HG03558 (cell line): ENCODE measurements around the gene EEF1B2.
"Not testable (repeated sequence)": the region's sequence is repeated elsewhere in the genome, so short reads cannot be mapped to it uniquely, and the experiment has no call there.

ENCODE experiments used
- ATAC-seq: cut with Tn5 transposase; IDR thresholded peaks from one replicate; pipeline ENCODE4 v1.9.1; 2021; ENCODE audit warnings: moderate number of reproducible peaks; ENCODE audit not compliant: unreplicated experiment; ENCODE audit errors: extremely low read depth

The EEF1B2 gene

GRCh38 chr2:206163251-206163880 is 3.7 kb downstream of the EEF1B2 start:
- ATAC-seq = no peak

GRCh38 chr2:206164261-206164862 is 4.7 kb downstream of the EEF1B2 start:
- ATAC-seq = no peak

- ATAC-seq = not testable (repeated sequence)
These were observed 8.5 kb downstream of the EEF1B2 start for GRCh38 chr2:206168230-206168629.

GRCh38 chr2:206171624-206172397 is 12.1 kb downstream of the EEF1B2 start:
- ATAC-seq = not testable (repeated sequence)

DNA sequence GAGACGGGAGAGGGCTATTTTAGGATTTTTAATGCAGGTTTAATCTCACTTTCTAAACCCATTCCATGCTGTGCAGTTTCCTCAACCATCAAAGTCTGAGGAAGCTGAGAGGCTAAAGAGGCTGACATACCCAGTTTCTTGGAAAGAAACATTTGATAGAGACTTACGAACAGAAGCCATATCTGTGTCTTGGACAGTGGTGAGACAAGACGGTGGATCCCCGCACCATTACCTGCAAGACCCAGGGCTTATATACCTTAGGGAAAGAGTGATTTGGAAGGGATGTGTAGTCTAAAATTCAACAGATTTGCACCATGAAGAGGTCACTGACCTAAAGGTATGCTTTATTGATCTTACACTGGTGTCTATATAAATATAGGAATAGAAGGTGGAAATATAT is 13.5 kb downstream of the EEF1B2 start:
- no peak for ATAC-seq

GRCh38 chr2:206176121-206176520 is 16.4 kb downstream of the EEF1B2 start:
- no peak for ATAC-seq

DNA sequence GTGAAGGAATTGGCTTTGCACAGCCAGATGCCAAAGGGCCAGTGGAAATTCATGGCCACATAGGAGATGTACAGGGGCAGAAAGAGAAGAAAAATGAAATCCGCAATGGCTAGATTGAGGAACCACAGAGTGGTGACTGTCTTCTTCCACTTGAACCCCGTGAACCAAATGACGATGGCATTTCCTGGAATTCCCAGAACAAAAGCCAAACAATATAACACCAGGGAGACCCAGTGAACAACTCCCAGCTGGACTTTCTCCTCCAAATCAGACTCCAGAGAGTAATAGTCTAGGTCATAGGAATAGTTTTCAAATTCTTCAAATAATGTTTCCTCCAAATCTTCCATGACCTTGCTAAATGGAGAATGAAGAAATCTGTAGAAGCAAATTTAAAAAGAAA is 17.2 kb downstream of the EEF1B2 start:
- ATAC-seq = no peak

- ATAC-seq = not testable (repeated sequence)
These were observed 21.8 kb downstream of the EEF1B2 start for GRCh38 chr2:206181526-206181925.

- ATAC-seq = no peak
These were observed 30.0 kb downstream of the EEF1B2 start for GRCh38 chr2:206189691-206190090.

DNA sequence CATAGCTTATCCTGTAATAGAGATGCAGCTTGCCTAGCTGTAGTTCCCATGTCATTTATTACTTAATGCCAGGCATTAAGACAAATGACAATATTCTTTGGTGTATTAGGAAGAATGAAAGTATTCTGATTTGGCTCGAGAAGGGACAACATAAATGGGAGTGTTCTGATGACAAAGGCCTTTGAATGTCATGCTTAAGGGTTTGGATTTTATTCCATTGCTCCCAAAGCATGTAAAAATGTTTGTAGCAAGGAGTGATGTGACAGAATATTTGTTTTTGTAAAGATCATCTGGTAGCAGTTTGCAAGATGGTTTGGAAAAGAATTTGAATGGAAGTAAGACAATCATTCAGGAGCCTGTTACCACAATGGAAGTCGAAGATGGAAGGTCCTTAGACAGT is 30.4 kb downstream of the EEF1B2 start:
- ATAC-seq = no peak

DNA sequence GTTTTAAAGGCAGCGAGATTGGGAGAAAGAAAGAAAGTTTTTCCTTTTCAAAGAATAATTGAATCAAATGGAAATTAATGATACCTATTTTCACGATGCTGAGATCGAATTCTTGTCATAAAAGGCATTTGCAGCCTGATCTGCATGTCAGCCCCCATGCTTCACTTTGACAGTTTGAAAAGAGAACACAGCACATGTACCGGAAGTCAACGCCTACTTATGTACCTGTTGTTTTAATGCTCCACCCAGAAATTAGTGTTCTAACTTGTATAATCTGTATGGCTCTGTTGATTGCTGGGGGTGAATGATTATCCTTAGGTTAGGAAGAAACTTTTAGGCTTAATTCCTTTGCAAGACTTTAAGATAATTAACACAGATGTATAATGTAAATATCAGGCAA is 31.0 kb downstream of the EEF1B2 start:
- ATAC-seq = no peak

DNA sequence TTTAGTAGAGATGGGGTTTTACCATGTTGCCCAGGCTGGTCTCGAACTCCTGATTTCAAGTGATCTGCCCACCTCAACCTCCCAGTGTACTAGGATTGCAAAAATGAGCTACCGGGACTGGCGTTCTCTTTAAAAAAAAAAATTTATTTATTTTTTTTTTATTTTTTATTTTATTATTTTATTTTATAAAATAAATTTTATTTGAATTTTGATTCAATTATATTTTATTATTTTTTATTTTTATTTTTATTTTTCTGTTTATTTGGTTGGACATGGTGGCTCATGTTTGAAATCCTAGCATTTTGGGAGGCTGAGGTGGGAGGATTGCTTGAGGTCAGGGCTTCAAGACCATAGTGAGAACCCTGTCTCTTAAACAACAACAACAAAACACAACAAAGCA is 32.5 kb downstream of the EEF1B2 start:
- ATAC-seq = no peak

- no peak for ATAC-seq
These were observed 34.1 kb downstream of the EEF1B2 start for GRCh38 chr2:206193671-206194357.

DNA sequence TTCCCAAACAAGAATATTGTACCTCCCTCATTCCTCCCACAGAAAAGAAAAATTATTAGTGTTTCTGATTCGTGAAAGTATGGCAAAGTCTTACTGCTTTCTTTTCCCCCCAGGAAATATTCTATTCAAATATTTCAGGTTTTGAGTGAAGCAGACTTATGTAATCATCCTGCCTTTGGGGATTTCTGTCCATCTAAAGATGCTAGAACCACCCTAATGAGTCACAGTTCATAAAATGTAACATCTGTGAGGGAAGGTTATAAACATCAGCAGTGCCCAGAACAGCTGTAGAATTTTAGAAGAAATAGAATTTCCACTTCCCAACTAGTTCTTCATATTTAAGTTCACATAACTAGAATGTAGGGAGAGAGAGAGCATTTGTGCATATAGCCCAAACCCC is 39.0 kb downstream of the EEF1B2 start:
- no peak for ATAC-seq

- no peak for ATAC-seq
These were observed 41.6 kb downstream of the EEF1B2 start for GRCh38 chr2:206201075-206201848.

GRCh38 chr2:206202446-206202845 is 42.8 kb downstream of the EEF1B2 start:
- ATAC-seq = no peak

DNA sequence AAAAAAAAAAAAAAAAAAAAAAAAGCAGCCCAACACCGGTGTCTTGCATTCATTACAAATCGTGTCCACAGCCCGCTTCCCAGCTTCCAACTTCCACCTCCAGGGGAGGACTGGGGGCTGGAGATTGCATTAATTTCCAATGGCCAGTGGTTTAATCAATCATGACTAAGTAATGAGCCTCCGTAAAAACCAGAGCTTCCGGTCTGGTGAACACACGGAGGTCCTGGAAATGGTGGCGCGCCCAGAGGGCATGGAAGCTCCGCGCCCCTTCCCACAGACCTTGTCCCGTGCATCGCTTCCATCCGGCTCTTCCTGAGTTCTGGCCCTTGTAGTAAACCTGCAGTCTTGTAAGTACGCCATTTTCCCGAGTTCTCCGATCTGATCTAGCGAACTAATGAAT is 43.6 kb downstream of the EEF1B2 start:
- no peak for ATAC-seq

- no peak for ATAC-seq
These were observed 45.0 kb downstream of the EEF1B2 start for GRCh38 chr2:206204710-206205109.

DNA sequence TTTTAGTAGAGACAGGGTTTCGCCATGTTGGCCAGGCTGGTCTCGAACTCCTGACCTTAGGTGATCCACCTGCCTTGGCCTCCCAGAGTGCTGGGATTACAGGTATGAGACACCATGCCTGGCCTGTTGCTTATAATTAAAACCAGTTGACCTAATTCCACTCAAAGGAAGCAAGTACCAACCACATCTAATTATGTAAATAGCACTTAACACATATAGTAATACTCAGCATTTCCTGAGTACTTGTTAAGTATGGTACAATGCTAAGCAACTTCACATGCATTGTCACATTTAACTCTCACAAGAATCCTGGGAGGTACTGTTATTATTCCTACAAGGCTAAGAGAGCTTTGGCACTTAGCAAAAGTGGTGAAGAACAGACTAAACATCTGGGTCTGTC is 47.6 kb downstream of the EEF1B2 start:
- ATAC-seq = not testable (repeated sequence)

DNA sequence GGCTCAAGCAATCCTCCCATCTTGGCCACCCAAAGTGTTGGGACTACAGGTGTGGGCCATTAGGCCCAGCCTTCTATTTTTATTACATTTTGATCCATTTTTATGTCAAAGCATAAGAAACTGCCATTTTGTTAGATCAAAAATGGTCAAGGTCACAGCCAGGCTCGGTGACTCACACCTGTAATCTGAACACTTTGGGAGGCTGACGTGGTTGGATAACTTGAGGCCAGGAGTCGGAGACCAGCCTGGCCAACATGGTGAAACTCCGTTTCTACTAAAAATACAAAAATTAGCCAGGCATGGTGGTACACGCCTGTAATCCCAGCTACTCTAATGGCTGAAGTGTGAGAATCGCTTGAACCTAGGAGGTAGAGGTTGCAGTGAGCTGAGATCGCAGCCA is 49.2 kb downstream of the EEF1B2 start:
- no peak for ATAC-seq
